ENCODE data around the gene RALGPS1. TPM values are rescaled to one million over a fixed set of nuclear protein-coding genes. Genes with fewer than 3 reads are reported as not detected.
A peak's percentile ranks its signal among the peaks of the same experiment; 100 is the strongest.

The RALGPS1 gene
- total RNA-seq, 5 donors from 2014 or later (not counting 1 experiment from before 2014, with no cell fraction given): 7.3 to 13.9 (median 9.4) TPM

DNA sequence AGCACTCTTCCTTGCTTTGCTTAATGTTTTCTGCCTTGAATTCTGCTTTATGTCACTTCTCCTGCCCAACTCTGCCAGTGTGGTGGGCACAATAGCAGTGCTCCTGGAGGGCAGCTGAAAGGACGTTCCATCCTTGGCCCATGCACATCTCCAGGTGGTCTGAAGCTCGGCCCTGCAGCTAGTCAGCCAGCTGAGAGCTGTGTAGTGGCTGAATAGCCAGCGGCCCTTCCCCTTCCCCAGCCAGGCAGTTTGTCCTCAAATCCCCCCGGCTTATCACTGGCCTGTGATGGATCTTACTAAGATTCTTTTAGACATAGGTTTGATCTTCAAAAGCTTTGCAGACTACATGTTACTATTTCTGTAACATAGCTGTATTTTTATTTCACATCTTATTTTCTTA is 250.5 kb downstream of the RALGPS1 start:
- H3K4me1 Mint-ChIP-seq: peaks cover 7 to 24% (median 20%) of the 10 kb centered on the region in 3 donors
- 77% methylated on average over 2 of the region's 4 CpGs for WGBS (ENCODE audit: insufficient coverage)
- no peak overlapping the region for H3K4me3 Mint-ChIP-seq
- no peaks in the 10 kb centered on the region for H3K36me3 ChIP-seq (ENCODE audit: control insufficient read depth in 2 of 2, extremely low read depth in 1 of 2, insufficient read depth in 1 of 2, low read length in 1 of 2)
- H3K27ac Mint-ChIP-seq: no peak overlapping the region
- no peak overlapping the region for H3K27ac ChIP-seq (ENCODE audit: low read length)
- no peaks in the 10 kb centered on the region for H3K4me1 ChIP-seq (ENCODE audit: control insufficient read depth in 1 of 2, extremely low read depth in 1 of 2, insufficient read depth in 2 of 2, low read length in 2 of 2)
- no peaks in the 10 kb centered on the region for H3K27me3 ChIP-seq (replicated peaks in 1 of 2; ENCODE audit: control insufficient read depth in 2 of 2, extremely low read depth in 1 of 2, insufficient read depth in 2 of 2, low read length in 1 of 2)
- DNase-seq (no peak), ATAC-seq (replicated peaks in 1 of 4) (no peak)
- H3K27me3 Mint-ChIP-seq: no peaks in the 10 kb centered on the region
- peaks cover 26% of the 10 kb centered on the region for H3K36me3 Mint-ChIP-seq
- ChIA-PET POLR2A (interaction anchor here in 1 of 2 donors (0.7 kb wide), 1 partner anchor 253 kb away, joined by 6 read pairs; no protein-coding TSS in a partner anchor), CTCF (no interaction called here)
- no peaks in the 10 kb centered on the region for H3K9me3 Mint-ChIP-seq
- H3K9me3 ChIP-seq: no peaks in the 10 kb centered on the region
- H3K4me3 ChIP-seq (ENCODE audit: control insufficient read depth in 1 of 2, extremely low read depth in 1 of 2, low read length in 1 of 2): no peak overlapping the region

DNA sequence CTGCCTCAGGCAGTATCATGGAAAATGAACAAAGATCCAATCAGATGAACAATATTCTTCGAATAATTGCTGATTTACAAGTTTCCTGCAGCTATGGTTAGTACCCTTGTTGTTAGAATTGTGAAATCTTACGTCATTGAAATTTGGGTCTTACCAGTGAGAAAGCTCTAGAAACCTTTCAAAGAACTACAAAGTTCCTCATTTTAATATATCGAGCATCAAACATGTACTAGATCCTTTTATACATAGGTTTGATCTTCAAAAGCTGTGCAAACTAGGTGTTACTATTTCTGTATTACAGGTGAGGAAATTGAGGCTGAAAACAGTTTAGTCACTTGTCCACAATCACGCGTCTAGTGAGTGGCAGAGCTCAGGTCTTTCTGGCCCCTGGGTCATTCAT is 251.5 kb downstream of the RALGPS1 start:
- H3K27ac ChIP-seq (ENCODE audit: low read length): no peak overlapping the region
- H3K4me1 ChIP-seq (ENCODE audit: control insufficient read depth in 1 of 2, extremely low read depth in 1 of 2, insufficient read depth in 2 of 2, low read length in 2 of 2): no peaks in the 10 kb centered on the region
- H3K4me3 ChIP-seq (ENCODE audit: control insufficient read depth in 1 of 2, extremely low read depth in 1 of 2, low read length in 1 of 2): no peak overlapping the region
- peaks cover 7 to 24% (median 20%) of the 10 kb centered on the region in 3 donors for H3K4me1 Mint-ChIP-seq
- ChIA-PET POLR2A (no interaction called here), CTCF (interaction anchor here in 1 of 2 donors (0.6 kb wide), 1 partner anchor 123 kb away, joined by 3 read pairs; no protein-coding TSS in a partner anchor)
- 100% methylated on average over 2 of the region's 5 CpGs for WGBS (ENCODE audit: insufficient coverage)
- no peak overlapping the region for H3K4me3 Mint-ChIP-seq
- DNase-seq (no peak), ATAC-seq (replicated peaks in 1 of 4) (no peak)
- no peaks in the 10 kb centered on the region for H3K36me3 ChIP-seq (ENCODE audit: control insufficient read depth in 2 of 2, extremely low read depth in 1 of 2, insufficient read depth in 1 of 2, low read length in 1 of 2)
- no peaks in the 10 kb centered on the region for H3K9me3 Mint-ChIP-seq
- no peaks in the 10 kb centered on the region for H3K27me3 ChIP-seq (replicated peaks in 1 of 2; ENCODE audit: control insufficient read depth in 2 of 2, extremely low read depth in 1 of 2, insufficient read depth in 2 of 2, low read length in 1 of 2)
- H3K36me3 Mint-ChIP-seq: peaks cover 26% of the 10 kb centered on the region
- no peaks in the 10 kb centered on the region for H3K27me3 Mint-ChIP-seq
- H3K9me3 ChIP-seq: no peaks in the 10 kb centered on the region
- H3K27ac Mint-ChIP-seq: no peak overlapping the region

DNA sequence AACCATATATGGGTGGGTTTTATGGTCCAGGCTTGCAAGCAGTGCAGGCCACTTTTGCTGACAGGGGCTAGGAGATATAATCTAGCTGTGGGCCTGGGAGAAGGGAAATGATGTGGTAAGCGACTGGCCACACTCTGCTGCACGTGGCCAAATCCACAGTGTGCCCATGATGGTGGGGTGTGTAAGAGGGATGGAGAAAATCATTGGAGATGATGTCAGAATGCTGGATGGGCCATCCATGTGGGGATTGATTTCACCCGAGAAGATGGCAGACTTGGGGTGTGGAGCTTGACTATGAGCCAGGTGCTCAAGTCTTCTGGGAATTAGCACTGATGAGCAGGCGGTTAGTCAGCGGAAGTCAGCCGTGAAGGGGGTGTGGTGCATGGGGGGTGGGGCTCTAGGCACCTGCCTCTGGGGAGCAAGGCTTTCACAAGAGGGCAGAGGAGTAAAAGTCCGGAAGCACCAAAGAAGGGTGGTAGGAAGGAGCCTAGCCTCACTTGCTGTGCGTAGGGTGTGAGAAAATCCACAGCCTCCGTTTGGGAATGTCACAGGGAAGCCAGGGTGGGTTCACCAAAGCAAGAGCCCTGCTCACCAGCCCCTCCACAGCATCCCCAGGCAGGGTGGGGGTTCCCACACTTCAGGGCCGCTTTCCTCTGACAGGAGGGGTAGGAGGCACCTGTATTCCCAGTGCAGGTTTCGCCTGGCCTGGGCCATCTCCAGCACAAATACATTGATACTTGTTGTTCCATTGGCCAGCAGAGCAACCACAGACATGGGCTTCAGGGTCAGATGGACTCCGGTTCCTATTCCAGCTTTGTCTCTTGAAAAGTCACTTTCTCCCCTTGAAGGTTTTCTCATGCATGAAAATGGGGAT is 252.3 kb downstream of the RALGPS1 start:
- CTCF ChIA-PET: no interaction called here
- H3K27me3 ChIP-seq (replicated peaks in 1 of 2; ENCODE audit: control insufficient read depth in 2 of 2, extremely low read depth in 1 of 2, insufficient read depth in 2 of 2, low read length in 1 of 2): no peaks in the 10 kb centered on the region
- peaks cover 26% of the 10 kb centered on the region for H3K36me3 Mint-ChIP-seq
- no peaks in the 10 kb centered on the region for H3K9me3 Mint-ChIP-seq
- POLR2A ChIA-PET: no interaction called here
- H3K27ac Mint-ChIP-seq: no peak overlapping the region
- 82% methylated on average over 9 of the region's 12 CpGs for WGBS (ENCODE audit: insufficient coverage)
- H3K4me3 Mint-ChIP-seq: no peak overlapping the region
- peaks cover 6 to 21% (median 17%) of the 10 kb centered on the region in 3 donors for H3K4me1 Mint-ChIP-seq
- no peaks in the 10 kb centered on the region for H3K9me3 ChIP-seq
- no peaks in the 10 kb centered on the region for H3K27me3 Mint-ChIP-seq
- peak in 1 of 4 experiments; percentile 35 for ATAC-seq (replicated peaks in 1 of 4)
- no peaks in the 10 kb centered on the region for H3K36me3 ChIP-seq (ENCODE audit: control insufficient read depth in 2 of 2, extremely low read depth in 1 of 2, insufficient read depth in 1 of 2, low read length in 1 of 2)
- DNase-seq: no peak
- no peak overlapping the region for H3K27ac ChIP-seq (ENCODE audit: low read length)
- no peak overlapping the region for H3K4me3 ChIP-seq (ENCODE audit: control insufficient read depth in 1 of 2, extremely low read depth in 1 of 2, low read length in 1 of 2)
- H3K4me1 ChIP-seq (ENCODE audit: control insufficient read depth in 1 of 2, extremely low read depth in 1 of 2, insufficient read depth in 2 of 2, low read length in 2 of 2): no peaks in the 10 kb centered on the region

DNA sequence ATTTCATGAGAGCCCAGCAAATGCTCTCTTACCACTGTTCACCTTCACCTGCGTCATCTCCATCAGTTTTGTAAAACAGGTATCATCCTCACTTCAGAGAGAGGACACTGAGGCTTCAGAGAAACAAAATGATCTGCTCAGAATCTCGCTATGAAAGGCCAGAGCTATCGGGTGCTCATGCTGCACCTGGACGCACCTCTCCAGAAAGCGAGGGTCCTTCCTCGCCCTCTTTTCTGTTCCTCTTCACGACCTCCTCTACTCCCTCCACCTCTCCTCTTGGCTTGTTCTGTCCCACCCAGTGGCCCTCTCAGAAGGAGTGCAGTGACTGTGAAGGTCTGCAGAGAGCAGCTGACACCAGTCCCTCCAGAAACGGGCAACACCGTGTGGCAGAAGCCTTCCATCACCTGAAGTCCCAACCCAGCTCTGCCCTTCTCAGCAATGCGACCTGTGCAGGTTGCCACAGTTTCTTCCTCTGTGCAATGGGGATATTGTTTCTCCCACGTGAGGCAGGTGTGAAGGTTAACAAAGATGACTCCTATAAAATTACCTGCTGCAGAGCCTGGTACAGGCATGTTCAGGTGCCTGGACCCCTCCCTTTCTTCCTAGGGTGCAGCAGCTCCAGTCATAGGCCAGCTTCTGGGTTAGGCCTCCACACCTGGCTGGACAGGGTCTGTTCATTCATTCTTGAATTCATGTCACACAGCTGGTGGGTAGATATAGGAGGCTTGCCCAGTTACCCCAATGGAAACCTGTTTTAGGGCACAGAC is 253.2 kb downstream of the RALGPS1 start:
- Histone ChIP-seq H3K9me3 (no peaks in the 10 kb centered on the region), H3K27me3 (replicated peaks in 1 of 2; ENCODE audit: control insufficient read depth in 2 of 2, extremely low read depth in 1 of 2, insufficient read depth in 2 of 2, low read length in 1 of 2) (no peaks in the 10 kb centered on the region), H3K27ac (ENCODE audit: low read length) (no peak overlapping the region), H3K36me3 (ENCODE audit: control insufficient read depth in 2 of 2, extremely low read depth in 1 of 2, insufficient read depth in 1 of 2, low read length in 1 of 2) (no peaks in the 10 kb centered on the region), H3K4me1 (ENCODE audit: control insufficient read depth in 1 of 2, extremely low read depth in 1 of 2, insufficient read depth in 2 of 2, low read length in 2 of 2) (no peaks in the 10 kb centered on the region), H3K4me3 (ENCODE audit: control insufficient read depth in 1 of 2, extremely low read depth in 1 of 2, low read length in 1 of 2) (no peak overlapping the region)
- Mint-ChIP-seq H3K27me3 (no peaks in the 10 kb centered on the region), H3K27ac (no peak overlapping the region), H3K36me3 (peaks cover 31% of the 10 kb centered on the region), H3K9me3 (no peaks in the 10 kb centered on the region), H3K4me3 (no peak overlapping the region), H3K4me1 (peaks cover 0 to 15% (median 11%) of the 10 kb centered on the region in 3 donors)
- 93% methylated on average over 3 of the region's 11 CpGs for WGBS (ENCODE audit: insufficient coverage)
- ATAC-seq (replicated peaks in 1 of 4) (no peak), DNase-seq (no peak)
- ChIA-PET POLR2A (no interaction called here), CTCF (no interaction called here)

DNA sequence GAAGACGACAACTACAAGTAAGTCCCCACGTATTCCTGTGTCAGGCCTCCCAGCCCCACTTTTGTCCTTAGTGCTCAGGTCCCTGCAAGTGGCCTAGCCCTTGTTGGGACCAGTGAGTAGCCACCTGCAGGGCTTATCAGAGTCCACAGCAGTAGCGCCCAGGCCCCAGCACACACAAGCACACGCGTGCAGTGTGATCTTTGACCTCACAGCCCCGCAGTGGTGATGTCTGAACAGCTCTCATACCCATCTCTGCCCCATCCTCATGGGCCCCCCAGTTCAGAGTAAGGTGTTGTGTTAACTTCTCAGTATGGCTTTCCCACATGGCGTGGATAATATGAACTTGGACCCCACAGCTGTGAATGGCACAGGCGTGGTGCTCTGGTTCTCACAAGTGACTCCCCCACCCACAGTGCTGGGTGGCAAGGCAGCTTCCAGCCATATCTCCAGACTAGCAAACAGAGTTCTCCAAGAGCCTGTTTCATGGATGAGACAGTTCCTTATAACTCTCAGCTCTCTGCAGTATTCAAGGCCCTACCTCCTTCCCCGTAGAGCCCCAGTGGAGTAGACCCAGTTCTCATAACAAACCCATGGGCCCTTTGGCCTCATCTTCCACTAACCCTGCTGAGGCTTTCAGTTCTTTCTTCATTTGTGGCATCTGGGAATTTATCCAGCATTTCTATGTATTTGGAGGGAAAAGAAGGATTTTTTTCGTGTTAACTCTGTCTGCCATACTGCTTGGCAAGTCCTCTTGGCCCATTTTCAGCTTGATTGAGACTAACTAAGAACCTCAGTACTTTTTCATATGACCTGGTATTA is 254.4 kb downstream of the RALGPS1 start:
- no peaks in the 10 kb centered on the region for H3K9me3 ChIP-seq
- ATAC-seq (replicated peaks in 1 of 4): no peak
- Mint-ChIP-seq H3K4me3 (no peak overlapping the region), H3K27me3 (no peaks in the 10 kb centered on the region), H3K9me3 (no peaks in the 10 kb centered on the region), H3K27ac (no peak overlapping the region), H3K36me3 (peaks cover 35% of the 10 kb centered on the region), H3K4me1 (peaks cover 0 to 3% (median 0%) of the 10 kb centered on the region in 3 donors)
- no peak for DNase-seq
- H3K27me3 ChIP-seq (replicated peaks in 1 of 2; ENCODE audit: control insufficient read depth in 2 of 2, extremely low read depth in 1 of 2, insufficient read depth in 2 of 2, low read length in 1 of 2): no peaks in the 10 kb centered on the region
- CTCF ChIA-PET: no interaction called here
- no peaks in the 10 kb centered on the region for H3K4me1 ChIP-seq (ENCODE audit: control insufficient read depth in 1 of 2, extremely low read depth in 1 of 2, insufficient read depth in 2 of 2, low read length in 2 of 2)
- no peak overlapping the region for H3K27ac ChIP-seq (ENCODE audit: low read length)
- WGBS (ENCODE audit: insufficient coverage): 100% methylated on average over 5 of the region's 10 CpGs
- POLR2A ChIA-PET: no interaction called here
- no peaks in the 10 kb centered on the region for H3K36me3 ChIP-seq (ENCODE audit: control insufficient read depth in 2 of 2, extremely low read depth in 1 of 2, insufficient read depth in 1 of 2, low read length in 1 of 2)
- H3K4me3 ChIP-seq (ENCODE audit: control insufficient read depth in 1 of 2, extremely low read depth in 1 of 2, low read length in 1 of 2): no peak overlapping the region

DNA sequence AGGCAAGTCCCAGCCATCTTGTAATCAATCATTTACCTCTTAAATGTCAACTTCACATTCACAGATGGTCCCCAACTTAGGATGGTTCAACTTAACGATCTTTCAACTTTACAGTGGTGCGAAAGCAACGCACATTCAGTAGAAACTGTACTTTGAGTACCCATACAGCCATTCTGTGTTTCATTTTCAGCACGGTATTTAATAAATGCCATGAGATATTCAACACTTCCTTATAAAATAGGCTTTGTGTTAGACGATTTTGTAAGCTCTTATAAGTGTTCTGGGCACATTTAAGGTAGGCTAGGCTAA is 254.9 kb downstream of the RALGPS1 start:
- ATAC-seq (replicated peaks in 1 of 4) (no peak), DNase-seq (no peak)
- Histone ChIP-seq H3K36me3 (ENCODE audit: control insufficient read depth in 2 of 2, extremely low read depth in 1 of 2, insufficient read depth in 1 of 2, low read length in 1 of 2) (no peaks in the 10 kb centered on the region), H3K4me3 (ENCODE audit: control insufficient read depth in 1 of 2, extremely low read depth in 1 of 2, low read length in 1 of 2) (no peak overlapping the region), H3K9me3 (no peaks in the 10 kb centered on the region), H3K4me1 (ENCODE audit: control insufficient read depth in 1 of 2, extremely low read depth in 1 of 2, insufficient read depth in 2 of 2, low read length in 2 of 2) (no peaks in the 10 kb centered on the region), H3K27me3 (replicated peaks in 1 of 2; ENCODE audit: control insufficient read depth in 2 of 2, extremely low read depth in 1 of 2, insufficient read depth in 2 of 2, low read length in 1 of 2) (no peaks in the 10 kb centered on the region), H3K27ac (ENCODE audit: low read length) (no peak overlapping the region)
- peaks cover 0 to 3% (median 0%) of the 10 kb centered on the region in 3 donors for H3K4me1 Mint-ChIP-seq
- CTCF ChIA-PET: no interaction called here
- H3K36me3 Mint-ChIP-seq: peaks cover 39% of the 10 kb centered on the region
- no peaks in the 10 kb centered on the region for H3K9me3 Mint-ChIP-seq
- POLR2A ChIA-PET: no interaction called here
- WGBS (ENCODE audit: insufficient coverage): 68% methylated on average over 3 of the region's 5 CpGs
- no peaks in the 10 kb centered on the region for H3K27me3 Mint-ChIP-seq
- H3K27ac Mint-ChIP-seq: no peak overlapping the region
- no peak overlapping the region for H3K4me3 Mint-ChIP-seq
